Central memory CD4-positive, alpha-beta T cell (primary cell): ENCODE data around the gene ARHGAP15.

ENCODE experiments used
- DNase-seq: peaks from one replicate; pipeline ENCODE4 v3.0.0; 2022

ARHGAP15 gene

GRCh38 chr2:143417428-143417827 lies 288.2 kb downstream of the ARHGAP15 start:
- no peak for DNase-seq

GRCh38 chr2:143420313-143420712 lies 291.1 kb downstream of the ARHGAP15 start:
- DNase-seq, result no peak

- no peak for DNase-seq
Observed at GRCh38 chr2:143422681-143423080, 293.5 kb downstream of the ARHGAP15 start.

GRCh38 chr2:143425896-143426295 lies 296.7 kb downstream of the ARHGAP15 start:
- DNase-seq, result no peak

- no peak for DNase-seq
Observed at GRCh38 chr2:143426296-143426695, 297.1 kb downstream of the ARHGAP15 start.

- DNase-seq, result no peak
Observed at GRCh38 chr2:143428700-143429099, 299.5 kb downstream of the ARHGAP15 start.

GRCh38 chr2:143429932-143430679 lies 300.9 kb downstream of the ARHGAP15 start:
- no peak for DNase-seq

GRCh38 chr2:143431316-143431715 lies 302.1 kb downstream of the ARHGAP15 start:
- DNase-seq, result no peak

- DNase-seq, result no peak
Observed at GRCh38 chr2:143433251-143433650, 304.0 kb downstream of the ARHGAP15 start.

GRCh38 chr2:143433840-143434239 lies 304.6 kb downstream of the ARHGAP15 start:
- DNase-seq, result no peak

- no peak for DNase-seq
Observed at GRCh38 chr2:143434445-143434844, 305.2 kb downstream of the ARHGAP15 start.

- no peak for DNase-seq
Observed at GRCh38 chr2:143435131-143435530, 305.9 kb downstream of the ARHGAP15 start.

GRCh38 chr2:143436951-143437350 lies 307.7 kb downstream of the ARHGAP15 start:
- DNase-seq, result no peak

- DNase-seq, result no peak
Observed at GRCh38 chr2:143440411-143441012, 311.3 kb downstream of the ARHGAP15 start.

GRCh38 chr2:143442193-143442592 lies 313.0 kb downstream of the ARHGAP15 start:
- no peak for DNase-seq

- DNase-seq, result no peak
Observed at GRCh38 chr2:143451642-143452281, 322.5 kb downstream of the ARHGAP15 start.

GRCh38 chr2:143452817-143453451 lies 323.7 kb downstream of the ARHGAP15 start:
- peak; percentile 46 for DNase-seq

GRCh38 chr2:143453981-143454511 lies 324.8 kb downstream of the ARHGAP15 start:
- no peak for DNase-seq

GRCh38 chr2:143455317-143455716 lies 326.1 kb downstream of the ARHGAP15 start:
- no peak for DNase-seq

GRCh38 chr2:143458258-143459190 lies 329.3 kb downstream of the ARHGAP15 start:
- no peak for DNase-seq

GRCh38 chr2:143460382-143460781 lies 331.2 kb downstream of the ARHGAP15 start:
- DNase-seq, result no peak

- no peak for DNase-seq
Observed at GRCh38 chr2:143463719-143464118, 334.5 kb downstream of the ARHGAP15 start.
